GM12891 (cell line): Measurements from ENCODE around the gene ZNF605.

ENCODE experiments used
- DNase-seq: peaks from one replicate; pipeline ENCODE4 v3.0.0; 2011; ENCODE audit warnings: low spot score; ENCODE audit not compliant: insufficient read length
- FAIRE-seq: peaks from 2 replicates; lab custom pipeline; 2011; peaks lifted over from hg19 to GRCh38; lab: Jason Lieb, UNC
- PAX5 ChIP-seq: IDR thresholded peaks from 2 replicates; pipeline ENCODE4 v1.6.1; 2011; ENCODE audit warnings: low read length, moderate library complexity, mild to moderate bottlenecking; ENCODE audit not compliant: insufficient read depth, severe bottlenecking
- POLR2A ChIP-seq: IDR thresholded peaks from 2 replicates; pipeline ENCODE4 v1.6.1; 2011; ENCODE audit warnings: low read depth, low read length, control low read depth
- POLR2AphosphoS5 ChIP-seq: IDR thresholded peaks from 2 replicates; pipeline ENCODE4 v1.6.1; 2011; ENCODE audit warnings: low read depth, low read length, control low read depth
- POU2F2 ChIP-seq: IDR thresholded peaks from 2 replicates; pipeline ENCODE4 v1.6.1; 2011; ENCODE audit warnings: low read depth, mild to moderate bottlenecking, control low read depth, low read length, moderate library complexity
- SPI1 ChIP-seq: IDR thresholded peaks from 2 replicates; pipeline ENCODE4 v1.6.1; 2011; ENCODE audit warnings: low read depth, low read length, control low read depth
- TAF1 ChIP-seq: IDR thresholded peaks from 2 replicates; pipeline ENCODE4 v1.6.1; 2011; ENCODE audit warnings: low read depth, low read length, control low read depth

Gene ZNF605

DNA sequence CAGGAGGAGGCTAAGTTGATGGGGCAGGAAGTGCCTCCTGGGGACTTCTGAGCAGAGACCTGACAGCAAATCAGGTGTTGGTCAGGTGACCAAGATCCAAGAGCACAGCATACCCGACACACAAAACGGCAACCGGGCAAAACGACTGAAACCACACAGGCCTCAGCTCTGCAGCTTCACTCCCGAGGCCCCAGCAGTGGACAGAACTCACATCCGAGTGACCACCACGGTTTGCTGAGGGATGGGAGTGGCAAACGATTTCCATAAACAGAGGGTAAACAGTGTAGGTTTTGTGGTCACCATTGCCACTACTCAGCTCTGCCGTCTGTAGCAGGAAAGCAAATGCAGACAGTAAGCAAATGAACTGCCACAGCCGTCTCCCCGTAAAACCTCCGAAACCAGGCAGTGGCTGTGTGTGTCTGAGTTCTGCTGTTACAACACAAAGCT, 83.1 kb downstream of the ZNF605 start:
- no peak for TF ChIP-seq TAF1
- no peak for TF ChIP-seq PAX5
- TF ChIP-seq SPI1, result no peak
- TF ChIP-seq POLR2A, result no peak
- FAIRE-seq, result no peak
- DNase-seq, result no peak

- no peak for TF ChIP-seq TAF1
- TF ChIP-seq SPI1, result no peak
- no peak for TF ChIP-seq POU2F2
- TF ChIP-seq POLR2AphosphoS5, result no peak
- no peak for TF ChIP-seq PAX5
- no peak for TF ChIP-seq POLR2A
- no peak for FAIRE-seq
Observed at GRCh38 chr12:132872073-132872855, 83.8 kb downstream of the ZNF605 start.

GRCh38 chr12:132869551-132869950, 86.6 kb downstream of the ZNF605 start:
- DNase-seq, result no peak
- TF ChIP-seq PAX5, result no peak
- no peak for FAIRE-seq

More at GRCh38 chr12:132872073-132872855, 83.8 kb downstream of the ZNF605 start:
- no peak for DNase-seq
